ENCODE results near the gene SPATA6L.

Gene SPATA6L

GRCh38 chr9:4581861-4582565, 84.3 kb downstream of the SPATA6L start:
- DNase-seq = no peak

GRCh38 chr9:4581035-4581760, 85.1 kb downstream of the SPATA6L start:
- DNase-seq = no peak

- no peak for DNase-seq
Measured at GRCh38 chr9:4579001-4579400, 87.3 kb downstream of the SPATA6L start.

- DNase-seq = no peak
Measured at GRCh38 chr9:4576448-4576847, 89.8 kb downstream of the SPATA6L start.

- DNase-seq = no peak
Measured at GRCh38 chr9:4575997-4576396, 90.3 kb downstream of the SPATA6L start.

GRCh38 chr9:4574657-4575243, 91.5 kb downstream of the SPATA6L start:
- no peak for DNase-seq

- DNase-seq = no peak
Measured at GRCh38 chr9:4573634-4574389, 92.5 kb downstream of the SPATA6L start.

GRCh38 chr9:4573176-4573575, 93.1 kb downstream of the SPATA6L start:
- no peak for DNase-seq

GRCh38 chr9:4572184-4572826, 94.0 kb downstream of the SPATA6L start:
- no peak for DNase-seq

- no peak for DNase-seq
Measured at GRCh38 chr9:4569101-4569500, 97.2 kb downstream of the SPATA6L start.

- no peak for DNase-seq
Measured at GRCh38 chr9:4567601-4568000, 98.7 kb downstream of the SPATA6L start.

- DNase-seq = no peak
Measured at GRCh38 chr9:4566806-4567205, 99.5 kb downstream of the SPATA6L start.

- no peak for DNase-seq
Measured at GRCh38 chr9:4563105-4563504, 103.2 kb downstream of the SPATA6L start.

GRCh38 chr9:4559261-4560182, 106.8 kb downstream of the SPATA6L start:
- DNase-seq = no peak

- no peak for DNase-seq
Measured at GRCh38 chr9:4558371-4558998, 107.8 kb downstream of the SPATA6L start.

GRCh38 chr9:4555236-4555635, 111.0 kb downstream of the SPATA6L start:
- no peak for DNase-seq

GRCh38 chr9:4553951-4554381, 112.3 kb downstream of the SPATA6L start:
- DNase-seq = no peak

- no peak for DNase-seq
Measured at GRCh38 chr9:4550777-4551484, 115.3 kb downstream of the SPATA6L start.

GRCh38 chr9:4549751-4550295, 116.5 kb downstream of the SPATA6L start:
- DNase-seq = no peak

Data from T-helper 9 cell (primary cell).